ENCODE measurements around the gene TCF4. TPM values are rescaled to one million over a fixed set of nuclear protein-coding genes. Genes with fewer than 3 reads are reported as not detected.
A peak's percentile ranks its signal among the peaks of the same experiment; 100 is the strongest.

TCF4 gene
- total RNA-seq, 1 donor, result 84.6 TPM

GRCh38 chr18:55566456-55566935, 21.5 kb downstream of the TCF4 start:
- DNase-seq (ENCODE audit: low read depth), result no peak
- no peak overlapping the region for H3K4me3 ChIP-seq (ENCODE audit: low read depth, low read length)
- TF ChIP-seq CTCF (IDR thresholded peaks at IDR 0.05; ENCODE audit: insufficient read depth, low read depth, low read length), result no peak

GRCh38 chr18:55559739-55560138, 28.3 kb downstream of the TCF4 start:
- H3K4me3 ChIP-seq (ENCODE audit: low read depth, low read length), result no peak overlapping the region
- DNase-seq (ENCODE audit: low read depth), result no peak
- no peak for TF ChIP-seq CTCF (IDR thresholded peaks at IDR 0.05; ENCODE audit: insufficient read depth, low read depth, low read length)

- no peak for TF ChIP-seq CTCF (IDR thresholded peaks at IDR 0.05; ENCODE audit: insufficient read depth, low read depth, low read length)
- no peak overlapping the region for H3K4me3 ChIP-seq (ENCODE audit: low read depth, low read length)
- DNase-seq (ENCODE audit: low read depth), result no peak
Measured at GRCh38 chr18:55557211-55557610, 30.8 kb downstream of the TCF4 start.

GRCh38 chr18:55555395-55556027, 32.5 kb downstream of the TCF4 start:
- TF ChIP-seq CTCF (IDR thresholded peaks at IDR 0.05; ENCODE audit: insufficient read depth, low read depth, low read length), result no peak
- no peak for DNase-seq (ENCODE audit: low read depth)
- H3K4me3 ChIP-seq (ENCODE audit: low read depth, low read length), result no peak overlapping the region

- TF ChIP-seq CTCF (IDR thresholded peaks at IDR 0.05; ENCODE audit: insufficient read depth, low read depth, low read length), result no peak
Measured at GRCh38 chr18:55552526-55553189, 35.3 kb downstream of the TCF4 start.

GRCh38 chr18:55551227-55551626, 36.8 kb downstream of the TCF4 start:
- no peak for TF ChIP-seq CTCF (IDR thresholded peaks at IDR 0.05; ENCODE audit: insufficient read depth, low read depth, low read length)
- no peak overlapping the region for H3K4me3 ChIP-seq (ENCODE audit: low read depth, low read length)
- no peak for DNase-seq (ENCODE audit: low read depth)

More at GRCh38 chr18:55552526-55553189, 35.3 kb downstream of the TCF4 start:
- peak; percentile 7 for DNase-seq (ENCODE audit: low read depth)
- no peak overlapping the region for H3K4me3 ChIP-seq (ENCODE audit: low read depth, low read length)
